GM19239 (cell line): ENCODE results near the gene DCAF11.

Experiments used
- DNase-seq: peaks from one replicate; pipeline ENCODE4 v3.0.0; 2011; ENCODE audit warnings: low spot score; ENCODE audit not compliant: insufficient read length
- FAIRE-seq: peaks from 2 replicates; lab custom pipeline; 2011; peaks lifted over from hg19 to GRCh38; lab: Jason Lieb, UNC

Gene DCAF11

GRCh38 chr14:24114532-24115421 lies at the start of gene DCAF11, which contains the start of gene NRL:
Gene DCAF11, plus strand, starts transcription at chr14:24114777. Its CDS starts 818 bp downstream, at chr14:24115595.
Gene NRL, minus strand, starts transcription at chr14:24114949. Its CDS starts 32,101 bp downstream, at chr14:24082848.
- peak; percentile 89 for DNase-seq
- peak; percentile 98 for FAIRE-seq

GRCh38 chr14:24064856-24065255 lies 49.7 kb upstream of the DCAF11 start:
- no peak for FAIRE-seq
- DNase-seq, result no peak

- DNase-seq (no peak), FAIRE-seq (no peak)
These were observed 49.2 kb upstream of the DCAF11 start for GRCh38 chr14:24065408-24065807.

DNA sequence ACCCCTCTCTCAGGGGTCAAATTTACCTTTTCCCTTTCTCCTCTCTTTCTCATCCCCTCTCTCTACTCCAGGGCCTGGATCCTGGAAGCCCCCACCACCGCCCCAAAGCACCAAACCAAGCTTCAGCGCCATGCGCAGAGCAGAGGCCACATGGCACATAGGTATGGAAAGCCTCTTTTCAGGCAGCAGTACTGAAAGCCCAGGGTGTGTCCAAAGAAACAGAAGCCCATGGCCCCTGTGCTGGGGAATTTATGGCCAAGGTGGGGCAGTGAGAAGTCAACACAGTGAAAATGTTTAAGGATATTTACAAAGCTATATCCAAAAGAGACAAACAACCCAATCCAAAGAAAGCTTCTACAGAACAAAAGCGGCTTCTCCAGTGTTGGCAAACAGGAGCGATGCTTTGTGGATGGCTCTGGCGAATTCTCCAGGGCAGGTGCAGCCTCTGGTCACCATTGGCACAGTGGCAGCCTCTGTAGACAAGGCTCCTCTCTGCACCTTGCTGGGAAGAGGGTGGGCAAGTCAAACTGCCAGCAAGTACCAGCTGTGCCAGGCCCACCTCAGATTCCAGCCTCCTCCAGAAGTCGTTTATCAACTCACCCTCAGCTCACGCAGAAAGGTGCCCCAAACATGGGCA lies 48.0 kb upstream of the DCAF11 start:
- no peak for DNase-seq
- no peak for FAIRE-seq

DNA sequence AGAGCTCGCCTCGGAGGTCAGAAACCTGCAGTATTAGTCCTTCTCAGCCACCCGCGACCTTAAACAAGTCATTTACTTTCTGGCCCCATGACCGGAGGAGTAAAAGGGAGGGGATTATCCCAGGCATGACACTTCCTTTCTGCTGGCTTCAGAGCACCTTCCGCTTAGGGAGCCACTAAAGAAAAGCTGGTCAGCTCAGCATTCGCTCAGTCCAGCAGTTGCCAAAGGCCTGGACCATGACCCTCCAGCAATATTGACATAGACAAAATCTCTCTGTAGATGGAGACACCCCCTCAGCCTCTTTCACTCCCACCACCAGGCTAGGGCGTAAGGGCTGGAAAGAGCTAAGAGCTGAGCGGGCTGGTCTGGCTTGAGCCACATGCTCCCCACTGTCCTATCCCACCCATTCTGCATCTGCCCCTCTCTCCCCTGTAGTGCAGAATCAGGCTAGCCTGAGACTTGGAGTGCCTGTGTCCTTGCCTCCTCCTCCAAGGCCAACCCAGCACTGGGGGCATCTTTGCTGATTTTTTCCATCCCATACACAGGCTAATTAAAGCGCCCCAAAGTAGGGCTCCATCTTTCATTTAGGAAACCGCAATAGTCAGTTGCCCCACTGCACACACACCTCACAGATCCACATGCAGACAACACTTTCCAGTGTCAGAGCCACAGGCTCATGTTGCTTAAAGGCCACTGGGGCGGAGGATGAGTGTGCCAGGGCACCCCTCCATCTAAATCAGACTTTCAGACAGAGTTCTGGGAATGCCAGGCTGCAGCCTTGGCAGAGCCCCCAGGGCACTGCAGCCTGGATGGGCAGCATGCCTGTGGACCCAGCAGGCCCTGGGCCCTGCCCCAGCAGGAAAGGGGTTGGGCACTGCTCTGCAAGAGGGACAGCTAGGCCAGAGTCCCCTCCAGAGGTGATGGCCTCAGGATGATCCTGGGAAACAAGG lies 47.2 kb upstream of the DCAF11 start:
- no peak for FAIRE-seq
- no peak for DNase-seq

- DNase-seq (no peak), FAIRE-seq (no peak)
These were observed 45.7 kb upstream of the DCAF11 start for GRCh38 chr14:24068711-24069410.

- FAIRE-seq (no peak), DNase-seq (no peak)
These were observed 45.2 kb upstream of the DCAF11 start for GRCh38 chr14:24069411-24069735.

GRCh38 chr14:24070285-24071143 lies 44.1 kb upstream of the DCAF11 start:
- FAIRE-seq (no peak), DNase-seq (no peak)

- FAIRE-seq (no peak), DNase-seq (no peak)
These were observed 43.4 kb upstream of the DCAF11 start, which contains the start of gene CPNE6 for GRCh38 chr14:24071144-24071697. Gene CPNE6, plus strand, starts transcription at chr14:24071562. Its CDS starts 1,375 bp downstream, at chr14:24072937.

GRCh38 chr14:24071836-24072430 lies 42.6 kb upstream of the DCAF11 start:
- no peak for DNase-seq
- no peak for FAIRE-seq

- DNase-seq (no peak), FAIRE-seq (no peak)
These were observed 42.1 kb upstream of the DCAF11 start for GRCh38 chr14:24072436-24072835.

- no peak for DNase-seq
- FAIRE-seq, result no peak
These were observed 41.4 kb upstream of the DCAF11 start for GRCh38 chr14:24072881-24073877.

- no peak for DNase-seq
- no peak for FAIRE-seq
These were observed 39.7 kb upstream of the DCAF11 start for GRCh38 chr14:24074625-24075484.

GRCh38 chr14:24075485-24076301 lies 38.9 kb upstream of the DCAF11 start:
- DNase-seq, result peak; percentile 56

DNA sequence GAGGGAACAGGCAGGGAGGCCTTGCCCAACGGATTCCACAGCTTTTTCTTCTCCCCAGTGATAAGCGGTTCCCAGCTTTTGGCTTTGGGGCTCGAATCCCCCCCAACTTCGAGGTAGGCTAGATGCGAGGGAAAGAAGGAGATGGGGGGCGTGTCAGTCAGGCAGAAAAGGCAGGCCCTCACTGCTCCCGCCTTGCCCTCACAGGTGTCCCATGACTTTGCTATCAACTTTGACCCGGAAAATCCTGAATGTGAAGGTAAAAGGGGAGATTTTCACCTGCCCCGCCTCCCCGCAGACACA lies 38.3 kb upstream of the DCAF11 start:
- FAIRE-seq (no peak), DNase-seq (no peak)

More at GRCh38 chr14:24075485-24076301, 38.9 kb upstream of the DCAF11 start:
- no peak for FAIRE-seq
